Bronchial epithelial cell (primary cell): Measurements from ENCODE around the gene C10orf90. TPM values are rescaled to one million over a fixed set of nuclear protein-coding genes. Genes with fewer than 3 reads are reported as not detected.

Source experiments
- DNase-seq: peaks from one replicate; pipeline ENCODE4 v3.0.0-alpha.2; 2010; ENCODE audit warnings: low read depth
- FAIRE-seq: peaks from 2 replicates; lab custom pipeline; 2011; peaks lifted over from hg19 to GRCh38; lab: Jason Lieb, UNC
- H3K27me3 ChIP-seq: 2 replicates; pipeline ENCODE4 v1.5.1; 2011; ENCODE audit warnings: low read length; ENCODE audit not compliant: control insufficient read depth, insufficient read depth
- H3K36me3 ChIP-seq: 2 replicates; pipeline ENCODE4 v1.5.1; 2011; ENCODE audit warnings: low read length; ENCODE audit not compliant: control insufficient read depth, insufficient read depth
- H3K4me3 ChIP-seq: 2 replicates; pipeline ENCODE4 v1.5.1; 2011; ENCODE audit warnings: mild to moderate bottlenecking, low read depth, low read length, control low read depth
- total RNA-seq: library from RNA; depleted of rRNA; stranded (reverse); fragments of >200 nt; gene quantifications from 2 replicates; pipeline ENCODE4 v1.2.1, GENCODE V29; 2014
- TF ChIP-seq, protein P1 (sequence below): IDR thresholded peaks from 2 replicates; pipeline ENCODE4 v1.5.1; 2011; ENCODE audit warnings: mild to moderate bottlenecking, moderate library complexity, low read length, control low read depth, inconsistent platforms; ENCODE audit not compliant: insufficient read depth, severe bottlenecking

C10orf90 gene
- total RNA-seq, 1 donor from 2014 or later, result not detected

DNA sequence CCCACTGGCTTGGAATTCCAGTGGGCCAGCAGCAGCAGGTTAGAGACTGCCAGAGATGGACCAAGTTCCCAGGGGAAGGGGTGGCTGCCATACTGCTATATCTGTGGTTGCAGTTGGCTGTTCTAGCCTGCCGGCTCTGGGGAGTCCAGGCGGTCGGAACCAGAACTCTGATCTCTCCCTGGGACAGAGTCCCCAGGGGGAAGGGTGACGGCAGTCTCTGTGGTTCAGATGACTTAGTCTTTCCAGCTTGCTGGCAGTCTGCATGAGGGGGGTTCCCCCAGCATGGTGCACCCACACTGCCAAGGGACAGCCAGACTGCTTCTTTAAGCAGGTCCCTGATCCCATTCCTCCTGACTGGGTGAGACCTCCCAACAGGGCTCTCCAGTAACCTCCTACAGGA lies 82.5 kb downstream of the C10orf90 start:
- TF ChIP-seq, protein P1, sequence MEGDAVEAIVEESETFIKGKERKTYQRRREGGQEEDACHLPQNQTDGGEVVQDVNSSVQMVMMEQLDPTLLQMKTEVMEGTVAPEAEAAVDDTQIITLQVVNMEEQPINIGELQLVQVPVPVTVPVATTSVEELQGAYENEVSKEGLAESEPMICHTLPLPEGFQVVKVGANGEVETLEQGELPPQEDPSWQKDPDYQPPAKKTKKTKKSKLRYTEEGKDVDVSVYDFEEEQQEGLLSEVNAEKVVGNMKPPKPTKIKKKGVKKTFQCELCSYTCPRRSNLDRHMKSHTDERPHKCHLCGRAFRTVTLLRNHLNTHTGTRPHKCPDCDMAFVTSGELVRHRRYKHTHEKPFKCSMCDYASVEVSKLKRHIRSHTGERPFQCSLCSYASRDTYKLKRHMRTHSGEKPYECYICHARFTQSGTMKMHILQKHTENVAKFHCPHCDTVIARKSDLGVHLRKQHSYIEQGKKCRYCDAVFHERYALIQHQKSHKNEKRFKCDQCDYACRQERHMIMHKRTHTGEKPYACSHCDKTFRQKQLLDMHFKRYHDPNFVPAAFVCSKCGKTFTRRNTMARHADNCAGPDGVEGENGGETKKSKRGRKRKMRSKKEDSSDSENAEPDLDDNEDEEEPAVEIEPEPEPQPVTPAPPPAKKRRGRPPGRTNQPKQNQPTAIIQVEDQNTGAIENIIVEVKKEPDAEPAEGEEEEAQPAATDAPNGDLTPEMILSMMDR, result no peak
- FAIRE-seq (no peak), DNase-seq (no peak)
- Histone ChIP-seq H3K27me3 (no peaks in the 10 kb centered on the region), H3K4me3 (no peak overlapping the region), H3K36me3 (no peaks in the 10 kb centered on the region)

- Histone ChIP-seq H3K4me3 (no peak overlapping the region), H3K36me3 (no peaks in the 10 kb centered on the region), H3K27me3 (no peaks in the 10 kb centered on the region)
- DNase-seq (no peak), FAIRE-seq (peak; percentile 18)
- TF ChIP-seq, protein P1, result no peak
These were observed 83.6 kb downstream of the C10orf90 start for GRCh38 chr10:126586878-126587277.

DNA sequence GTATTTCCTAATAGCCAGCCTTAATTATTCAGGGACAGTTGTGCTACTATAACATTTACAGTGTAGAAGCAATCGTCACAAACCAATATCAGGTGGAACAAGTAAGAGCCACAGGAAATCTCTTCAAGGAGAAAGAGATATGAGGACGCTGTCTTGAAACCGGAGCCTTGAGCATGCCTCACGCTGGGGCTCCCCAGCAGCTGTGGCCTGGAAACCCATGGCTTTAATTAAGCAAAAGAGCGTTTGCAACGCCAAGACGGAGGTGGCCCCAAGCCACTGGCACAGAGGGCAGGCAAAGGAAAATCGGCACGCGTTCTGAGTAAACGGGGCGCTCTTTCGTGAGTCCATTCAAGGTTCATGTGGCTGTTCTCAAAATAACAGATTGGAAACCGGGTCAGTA lies 84.4 kb downstream of the C10orf90 start:
- FAIRE-seq (no peak), DNase-seq (no peak)
- Histone ChIP-seq H3K4me3 (no peak overlapping the region), H3K27me3 (no peaks in the 10 kb centered on the region), H3K36me3 (no peaks in the 10 kb centered on the region)
- TF ChIP-seq, protein P1, result no peak

DNA sequence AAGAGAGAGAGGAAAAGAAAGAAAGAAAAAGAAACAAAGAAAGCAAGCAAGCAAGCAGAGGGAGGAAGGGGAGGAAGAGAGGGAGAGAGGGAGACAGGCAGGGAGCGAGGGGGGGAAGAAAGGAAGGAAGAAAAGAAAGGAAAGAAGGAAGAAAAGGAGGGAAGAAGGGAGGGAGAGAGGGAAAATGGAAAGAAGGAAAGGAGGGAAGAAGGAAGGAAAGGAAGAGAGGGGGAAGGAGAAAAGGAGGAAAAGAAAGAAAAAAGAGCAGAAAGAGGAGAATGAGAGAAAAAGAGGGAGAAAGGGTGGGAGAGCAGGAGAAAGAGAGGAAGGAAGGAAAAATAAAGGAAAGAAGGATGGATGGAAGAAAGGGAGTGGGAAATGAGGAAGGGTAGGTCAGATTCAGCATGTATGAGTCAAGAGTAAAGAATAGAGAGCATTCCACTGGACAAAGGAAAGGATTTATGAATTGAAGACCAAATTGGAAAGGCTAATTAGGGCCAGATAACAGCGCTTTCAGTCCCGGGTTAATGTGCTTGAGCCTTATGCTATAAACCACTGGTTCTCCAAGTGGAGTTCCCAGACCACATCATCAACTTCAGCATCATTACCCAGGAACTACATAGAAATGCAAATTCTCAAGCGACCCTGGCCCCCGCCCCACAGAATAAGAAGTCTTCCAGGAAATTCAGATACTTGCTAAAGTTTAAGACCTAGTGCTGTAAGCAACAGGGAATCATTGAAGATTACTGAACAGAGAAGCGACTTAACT lies 85.1 kb downstream of the C10orf90 start:
- Histone ChIP-seq H3K36me3 (no peaks in the 10 kb centered on the region), H3K4me3 (no peak overlapping the region), H3K27me3 (no peaks in the 10 kb centered on the region)
- FAIRE-seq, result no peak
- DNase-seq, result no peak
- TF ChIP-seq, protein P1, result no peak

GRCh38 chr10:126584836-126585235 lies 85.7 kb downstream of the C10orf90 start:
- DNase-seq (no peak), FAIRE-seq (no peak)
- no peak overlapping the region for H3K4me3 ChIP-seq
- no peaks in the 10 kb centered on the region for H3K36me3 ChIP-seq
- H3K27me3 ChIP-seq, result no peaks in the 10 kb centered on the region
- TF ChIP-seq, protein P1, result no peak
